IPS-18a (cell line): Measurements from ENCODE around the gene PARM1.

Experiments
- H3K27ac ChIP-seq: one replicate; pipeline ENCODE4 v1.5.1; 2013; ENCODE audit warnings: low read length
- H3K27me3 ChIP-seq: one replicate; pipeline ENCODE4 v1.6.1; 2013; ENCODE audit warnings: mild to moderate bottlenecking, low read length; ENCODE audit not compliant: control insufficient read depth, insufficient read depth
- H3K36me3 ChIP-seq: one replicate; pipeline ENCODE4 v1.6.1; 2013; ENCODE audit warnings: low read depth, low read length; ENCODE audit not compliant: control insufficient read depth
- H3K4me1 ChIP-seq: one replicate; pipeline ENCODE4 v1.6.1; 2013; ENCODE audit warnings: low read depth, low read length; ENCODE audit not compliant: control insufficient read depth
- H3K4me3 ChIP-seq: one replicate; pipeline ENCODE4 v1.5.1; 2013; ENCODE audit warnings: low read length
- H3K9ac ChIP-seq: one replicate; pipeline ENCODE4 v1.6.1; 2013; ENCODE audit warnings: mild to moderate bottlenecking, low read length, moderate library complexity
- H3K9me3 ChIP-seq: one replicate; pipeline ENCODE4 v1.6.1; 2013; ENCODE audit warnings: low read depth, low read length; ENCODE audit not compliant: control insufficient read depth

PARM1 gene

GRCh38 chr4:74919783-74920182 is 13.1 kb upstream of the PARM1 start:
- no peaks in the 10 kb centered on the region for H3K9me3 ChIP-seq
- H3K4me1 ChIP-seq: no peaks in the 10 kb centered on the region
- H3K9ac ChIP-seq: no peak overlapping the region
- H3K4me3 ChIP-seq: no peak overlapping the region
- H3K27ac ChIP-seq: no peak overlapping the region
- H3K27me3 ChIP-seq: no peaks in the 10 kb centered on the region
- H3K36me3 ChIP-seq: no peaks in the 10 kb centered on the region

DNA sequence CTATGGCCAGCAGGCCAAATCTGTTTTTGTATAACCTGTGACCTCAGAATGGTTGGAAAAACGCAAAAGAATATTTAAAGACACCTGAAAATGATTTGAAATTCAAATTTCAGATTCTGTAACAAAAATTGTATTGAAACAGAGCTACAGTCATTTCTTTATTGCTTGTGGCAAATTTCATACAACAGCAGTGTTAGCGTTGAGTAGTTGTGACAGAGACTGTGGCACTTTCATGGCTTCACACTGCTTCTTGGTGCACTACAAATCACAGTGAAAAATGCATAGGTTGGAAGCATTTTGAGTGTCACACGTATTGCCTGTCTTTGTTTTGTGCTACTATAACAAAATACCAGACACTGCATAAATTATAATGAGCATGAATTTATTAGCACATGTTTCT is 12.2 kb upstream of the PARM1 start:
- H3K36me3 ChIP-seq: no peaks in the 10 kb centered on the region

DNA sequence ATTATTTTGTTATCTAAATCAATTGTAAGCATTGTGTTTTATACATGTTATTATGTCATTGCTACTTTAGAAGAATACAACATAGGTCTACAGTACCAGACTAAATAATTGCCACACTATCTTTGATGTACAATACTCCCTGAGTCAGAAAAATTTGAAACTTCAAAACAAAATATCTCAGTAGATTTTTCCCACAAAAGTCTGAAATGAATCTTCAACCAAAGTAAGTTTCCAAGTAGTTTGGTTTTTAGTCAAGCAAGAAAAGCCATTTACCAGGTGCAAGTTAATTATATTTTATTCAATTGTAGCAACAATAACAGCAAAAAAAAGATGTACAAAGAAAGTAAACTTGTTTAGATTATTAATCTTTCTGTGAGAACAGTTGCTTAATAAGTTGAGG is 11.4 kb upstream of the PARM1 start:
- Histone ChIP-seq H3K4me1 (peaks cover 11% of the 10 kb centered on the region), H3K9me3 (no peaks in the 10 kb centered on the region), H3K4me3 (no peak overlapping the region), H3K27me3 (no peaks in the 10 kb centered on the region), H3K36me3 (no peaks in the 10 kb centered on the region), H3K27ac (no peak overlapping the region), H3K9ac (no peak overlapping the region)

More for the DNA sequence above, 12.2 kb upstream of the PARM1 start:
- Histone ChIP-seq H3K27me3 (no peaks in the 10 kb centered on the region), H3K9me3 (no peaks in the 10 kb centered on the region), H3K4me3 (no peak overlapping the region), H3K4me1 (peaks cover 3% of the 10 kb centered on the region), H3K9ac (no peak overlapping the region), H3K27ac (no peak overlapping the region)

DNA sequence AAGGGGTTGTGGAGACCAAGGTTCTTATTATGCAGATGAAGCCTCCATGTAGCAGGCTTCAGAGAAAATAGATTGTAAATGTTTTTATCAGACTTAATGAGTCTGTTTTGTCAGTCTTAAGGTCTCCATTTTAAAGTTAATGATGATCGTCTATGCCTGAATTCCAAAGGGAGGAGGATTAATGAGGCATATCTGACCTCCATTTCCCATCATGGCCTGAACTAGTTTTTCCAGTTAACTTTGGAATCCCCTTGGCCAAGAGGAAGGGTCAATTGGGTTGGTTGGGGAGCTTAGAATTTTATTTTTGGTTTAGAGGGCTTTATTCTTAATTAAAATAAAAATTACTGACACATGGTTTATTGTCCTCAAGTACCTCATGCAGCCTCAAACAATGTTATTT is 6.9 kb upstream of the PARM1 start:
- Histone ChIP-seq H3K4me1 (peaks cover 11% of the 10 kb centered on the region), H3K36me3 (no peaks in the 10 kb centered on the region), H3K4me3 (no peak overlapping the region), H3K27me3 (no peaks in the 10 kb centered on the region), H3K9ac (no peak overlapping the region), H3K9me3 (no peaks in the 10 kb centered on the region), H3K27ac (no peak overlapping the region)

GRCh38 chr4:74930162-74930561 is 2.8 kb upstream of the PARM1 start:
- H3K27me3 ChIP-seq: peaks cover 22% of the 10 kb centered on the region
- H3K36me3 ChIP-seq: no peaks in the 10 kb centered on the region
- no peaks in the 10 kb centered on the region for H3K9me3 ChIP-seq
- no peak overlapping the region for H3K4me3 ChIP-seq
- no peak overlapping the region for H3K27ac ChIP-seq
- no peak overlapping the region for H3K9ac ChIP-seq
- peaks cover 15% of the 10 kb centered on the region for H3K4me1 ChIP-seq

GRCh38 chr4:74931376-74931775 is 1.5 kb upstream of the PARM1 start:
- Histone ChIP-seq H3K9me3 (no peaks in the 10 kb centered on the region), H3K27ac (no peak overlapping the region), H3K9ac (no peak overlapping the region), H3K4me3 (no peak overlapping the region), H3K36me3 (no peaks in the 10 kb centered on the region), H3K27me3 (peaks cover 32% of the 10 kb centered on the region), H3K4me1 (peaks cover 5% of the 10 kb centered on the region)

- no peaks in the 10 kb centered on the region for H3K36me3 ChIP-seq
- H3K9me3 ChIP-seq: no peaks in the 10 kb centered on the region
- peaks cover 4% of the 10 kb centered on the region for H3K4me1 ChIP-seq
- H3K4me3 ChIP-seq: no peak overlapping the region
- H3K9ac ChIP-seq: no peak overlapping the region
- H3K27ac ChIP-seq: no peak overlapping the region
- H3K27me3 ChIP-seq: peaks cover 38% of the 10 kb centered on the region
Measured at GRCh38 chr4:74932010-74932409, 906 bp upstream of the PARM1 start.

GRCh38 chr4:74933562-74934015 is 673 bp downstream of the PARM1 start:
- no peak overlapping the region for H3K27ac ChIP-seq

DNA sequence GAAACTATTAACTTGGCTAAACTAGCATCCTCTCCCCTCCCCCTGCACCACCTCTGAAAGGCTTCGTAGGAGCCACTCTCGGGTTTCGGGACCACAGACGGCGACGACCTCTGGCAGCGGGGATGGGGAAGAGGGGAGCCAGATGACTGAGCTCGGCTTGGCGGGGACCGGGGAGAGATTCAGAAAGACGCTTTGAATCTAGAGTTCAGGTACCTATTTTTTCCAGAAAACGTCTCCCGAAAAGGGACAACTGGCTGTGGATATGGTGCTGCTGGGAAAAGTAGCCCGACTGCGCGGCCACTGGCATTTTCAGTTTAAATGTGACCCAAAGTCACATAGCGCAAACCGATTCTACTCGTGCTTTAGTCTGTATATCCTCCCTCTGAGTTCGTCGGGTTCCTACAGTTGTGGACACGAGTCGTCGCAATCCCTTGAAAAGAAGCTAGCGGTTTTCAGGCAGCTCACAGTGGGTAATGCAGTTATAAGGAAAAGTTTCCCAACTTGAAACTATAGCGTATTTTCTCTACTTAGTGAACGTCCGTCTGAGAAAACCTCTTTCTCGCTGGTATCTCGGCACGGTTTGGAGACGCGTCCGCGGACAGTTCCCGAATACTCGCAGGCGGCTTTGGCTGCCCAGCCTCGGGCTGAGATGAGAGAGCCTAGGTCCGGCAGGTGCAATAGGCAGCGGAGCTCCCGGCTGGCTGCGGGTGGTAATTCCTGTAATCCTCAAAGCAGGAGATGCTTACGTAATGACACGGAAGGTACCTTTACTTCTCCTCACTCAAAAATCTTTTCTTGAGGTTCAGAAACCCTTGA is 1.3 kb downstream of the PARM1 start:
- Histone ChIP-seq H3K27ac (no peak overlapping the region), H3K9ac (no peak overlapping the region), H3K27me3 (peaks cover 39% of the 10 kb centered on the region), H3K4me1 (peaks cover 4% of the 10 kb centered on the region), H3K36me3 (no peaks in the 10 kb centered on the region), H3K4me3 (peak overlapping the region; percentile 76), H3K9me3 (no peaks in the 10 kb centered on the region)

More at GRCh38 chr4:74933562-74934015, 673 bp downstream of the PARM1 start:
- Histone ChIP-seq H3K4me1 (peaks cover 4% of the 10 kb centered on the region), H3K27me3 (peaks cover 39% of the 10 kb centered on the region), H3K4me3 (peak overlapping the region; percentile 76), H3K36me3 (no peaks in the 10 kb centered on the region), H3K9ac (no peak overlapping the region), H3K9me3 (no peaks in the 10 kb centered on the region)

DNA sequence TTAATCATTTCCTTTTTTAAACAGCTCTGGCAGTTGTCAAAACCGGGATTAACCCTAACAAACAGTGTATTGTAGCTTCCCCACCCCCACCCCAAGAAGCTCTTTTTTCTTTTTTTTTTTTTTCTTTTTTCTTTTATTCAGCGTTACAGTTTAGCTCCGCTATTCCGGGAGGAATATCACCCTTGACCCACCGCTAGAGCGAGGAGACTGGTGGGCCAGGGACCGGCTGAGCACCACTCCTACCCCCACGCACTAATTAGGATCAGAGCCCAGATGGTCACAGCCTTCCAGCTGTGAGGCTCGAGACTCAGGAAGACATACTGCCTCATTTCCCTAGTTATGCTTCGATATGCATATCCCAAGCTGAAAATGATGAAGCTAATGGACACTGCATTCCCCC is 2.0 kb downstream of the PARM1 start:
- H3K4me3 ChIP-seq: peak overlapping the region; percentile 76
- H3K9ac ChIP-seq: no peak overlapping the region
- no peaks in the 10 kb centered on the region for H3K9me3 ChIP-seq
- peaks cover 4% of the 10 kb centered on the region for H3K4me1 ChIP-seq
- H3K27me3 ChIP-seq: peaks cover 39% of the 10 kb centered on the region
- no peaks in the 10 kb centered on the region for H3K36me3 ChIP-seq
- no peak overlapping the region for H3K27ac ChIP-seq

DNA sequence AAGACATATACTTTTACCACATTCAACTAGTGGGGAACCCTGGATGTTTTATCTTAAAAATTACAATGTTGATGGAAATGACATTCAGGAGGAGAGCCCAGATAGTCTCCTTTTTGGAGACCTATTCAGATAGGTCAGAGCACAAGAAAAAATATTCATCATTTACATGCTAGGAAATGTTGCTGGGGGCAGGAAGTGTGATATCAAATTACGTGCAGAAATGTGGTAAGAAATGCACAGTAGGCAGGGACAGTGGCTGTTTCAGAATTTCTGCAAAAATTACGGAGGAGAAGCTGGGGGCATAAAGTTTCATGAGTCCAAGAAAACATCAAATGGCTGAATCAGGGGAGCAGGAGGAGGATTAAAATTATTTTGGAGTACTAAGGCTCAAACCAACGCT is 8.2 kb downstream of the PARM1 start:
- H3K4me1 ChIP-seq: peaks cover 6% of the 10 kb centered on the region
- no peaks in the 10 kb centered on the region for H3K36me3 ChIP-seq
- H3K4me3 ChIP-seq: no peak overlapping the region
- H3K27ac ChIP-seq: no peak overlapping the region
- H3K27me3 ChIP-seq: peaks cover 7% of the 10 kb centered on the region
- no peaks in the 10 kb centered on the region for H3K9me3 ChIP-seq
- no peak overlapping the region for H3K9ac ChIP-seq
